GM12878 (cell line): Measurements from ENCODE around the gene KRTAP12-1. TPM values are rescaled to one million over a fixed set of nuclear protein-coding genes. Genes with fewer than 3 reads are reported as not detected.

Experiments used
- CHD1 ChIP-seq: IDR thresholded peaks from 2 replicates; pipeline ENCODE4 v1.6.1; 2012; ENCODE audit warnings: low read depth, low read length, improper control_type of control experiment
- CHD4 ChIP-seq: fragments of 200-600 bp; sonication (generic); IDR thresholded peaks from 2 replicates; pipeline ENCODE4 v1.6.1; 2016; ENCODE audit warnings: mild to moderate bottlenecking
- IRF4 ChIP-seq: IDR thresholded peaks from 2 replicates; pipeline ENCODE4 v1.6.1; 2011; ENCODE audit warnings: low read depth, low read length
- SIN3A ChIP-seq: IDR thresholded peaks from 2 replicates; pipeline ENCODE4 v1.6.1; 2012; ENCODE audit warnings: low read depth, low read length, improper control_type of control experiment
- TARDBP ChIP-seq: IDR thresholded peaks from 2 replicates; pipeline ENCODE4 v1.6.1; 2016; ENCODE audit warnings: borderline replicate concordance
- TCF3 ChIP-seq: IDR thresholded peaks from 2 replicates; pipeline ENCODE4 v1.6.1; 2012; ENCODE audit warnings: low read depth, mild to moderate bottlenecking, low read length, borderline replicate concordance; ENCODE audit not compliant: insufficient read depth
- polyA plus RNA-seq, 11 experiments: library from polyadenylated mRNA; depleted of rRNA in 4 of 11; unstranded in 6 of 11; stranded (reverse) in 5 of 11; fragments of >200 nt; fragmentation: Nextera tagmentation in 4 of 11; fragmentation: Illumina TruSeq in 1 of 11; extraction: Ambion mirVana in 4 of 11; extraction: Trizol in 1 of 11; gene quantifications; 1 replicate in 1 of 11; 2 replicates in 10 of 11; pipeline versions ENCODE4 v1.2.1 to v1.2.3, GENCODE V29; 2011 to 2016; ENCODE audit warnings: inconsistent platforms in 2 of 11, missing spikeins in 2 of 11, low read depth in 1 of 11
- total RNA-seq, 4 experiments: library from RNA; depleted of rRNA in 3 of 4; stranded (reverse); fragments of >200 nt in 3 of 4; fragmentation: Illumina TruSeq in 1 of 4; extraction: Trizol in 1 of 4; gene quantifications; 2 replicates each; pipeline versions ENCODE4 v1.2.1 to v1.2.3, GENCODE V29; 2013 to 2021
- TF ChIP-seq, protein P1 (sequence below): IDR thresholded peaks from 2 replicates; pipeline ENCODE4 v1.6.1; 2011; ENCODE audit warnings: borderline replicate concordance, low read depth, mild to moderate bottlenecking, moderate library complexity, low read length; ENCODE audit not compliant: insufficient read depth, poor library complexity, severe bottlenecking
- TF ChIP-seq, protein P2 (sequence below): fragments of 450-650 bp; conservative IDR thresholded peaks from 2 replicates; pipeline ENCODE4 v1.6.1; 2017; ENCODE audit warnings: mild to moderate bottlenecking, moderate library complexity
- TF ChIP-seq, protein P3 (sequence below): fragments of 450-650 bp; IDR thresholded peaks from 2 replicates; pipeline ENCODE4 v1.6.1; 2017; ENCODE audit warnings: mild to moderate bottlenecking, moderate library complexity

Gene KRTAP12-1
- total and polyA plus RNA-seq, 10 of the 15 experiments (the other 5 are each of a cell fraction or from before 2014, with no cell fraction given): not detected

DNA sequence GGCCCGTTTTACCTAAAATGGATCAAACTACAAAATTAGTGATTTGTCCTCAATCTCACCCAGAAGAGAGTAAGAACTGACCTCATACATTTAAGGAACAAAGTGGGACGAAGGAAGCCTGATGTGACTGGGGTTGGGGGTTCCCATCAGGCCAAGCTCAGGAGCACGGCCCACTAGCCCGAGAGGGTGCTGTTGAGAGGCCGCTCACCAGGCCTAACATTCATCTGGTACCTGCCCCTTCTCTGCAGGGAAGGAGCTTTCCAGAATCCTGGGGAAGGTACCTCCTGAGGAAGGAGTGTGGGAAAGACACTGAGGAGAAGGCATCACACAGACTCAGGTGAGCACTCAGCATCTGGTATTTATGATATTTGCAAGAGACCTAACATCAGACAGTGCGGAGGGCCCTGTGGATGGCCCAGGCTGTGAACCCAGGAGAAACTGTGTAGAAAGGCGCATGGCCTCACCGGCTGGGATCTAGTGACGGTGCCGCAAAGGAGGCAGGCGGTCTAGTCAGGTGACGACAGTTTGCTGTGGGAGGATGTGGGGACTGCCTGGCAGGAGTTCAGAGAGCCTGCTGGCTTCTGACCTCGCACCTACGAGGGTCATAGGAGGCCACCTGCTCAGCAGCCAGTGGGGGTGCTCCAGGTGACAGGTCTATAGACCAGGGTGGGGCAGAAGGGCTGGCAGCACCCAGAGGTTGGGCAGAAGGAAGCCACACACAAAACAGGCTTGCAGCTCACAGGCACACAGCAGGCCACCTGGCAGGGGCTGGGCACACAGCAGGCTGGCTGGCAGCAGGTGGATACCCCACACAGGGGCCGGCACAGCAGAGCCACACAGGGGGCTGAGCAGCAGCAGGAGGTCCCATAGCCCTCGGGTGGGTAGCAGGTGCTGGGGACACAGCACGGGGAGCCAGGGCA lies 28.0 kb downstream of the KRTAP12-1 start (continued):
- TF ChIP-seq, protein P1, sequence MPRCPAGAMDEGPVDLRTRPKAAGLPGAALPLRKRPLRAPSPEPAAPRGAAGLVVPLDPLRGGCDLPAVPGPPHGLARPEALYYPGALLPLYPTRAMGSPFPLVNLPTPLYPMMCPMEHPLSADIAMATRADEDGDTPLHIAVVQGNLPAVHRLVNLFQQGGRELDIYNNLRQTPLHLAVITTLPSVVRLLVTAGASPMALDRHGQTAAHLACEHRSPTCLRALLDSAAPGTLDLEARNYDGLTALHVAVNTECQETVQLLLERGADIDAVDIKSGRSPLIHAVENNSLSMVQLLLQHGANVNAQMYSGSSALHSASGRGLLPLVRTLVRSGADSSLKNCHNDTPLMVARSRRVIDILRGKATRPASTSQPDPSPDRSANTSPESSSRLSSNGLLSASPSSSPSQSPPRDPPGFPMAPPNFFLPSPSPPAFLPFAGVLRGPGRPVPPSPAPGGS: no peak
- TF ChIP-seq TARDBP: no peak
- no peak for TF ChIP-seq CHD1
- TF ChIP-seq SIN3A: no peak
- no peak for TF ChIP-seq CHD4
- TF ChIP-seq, protein P2, sequence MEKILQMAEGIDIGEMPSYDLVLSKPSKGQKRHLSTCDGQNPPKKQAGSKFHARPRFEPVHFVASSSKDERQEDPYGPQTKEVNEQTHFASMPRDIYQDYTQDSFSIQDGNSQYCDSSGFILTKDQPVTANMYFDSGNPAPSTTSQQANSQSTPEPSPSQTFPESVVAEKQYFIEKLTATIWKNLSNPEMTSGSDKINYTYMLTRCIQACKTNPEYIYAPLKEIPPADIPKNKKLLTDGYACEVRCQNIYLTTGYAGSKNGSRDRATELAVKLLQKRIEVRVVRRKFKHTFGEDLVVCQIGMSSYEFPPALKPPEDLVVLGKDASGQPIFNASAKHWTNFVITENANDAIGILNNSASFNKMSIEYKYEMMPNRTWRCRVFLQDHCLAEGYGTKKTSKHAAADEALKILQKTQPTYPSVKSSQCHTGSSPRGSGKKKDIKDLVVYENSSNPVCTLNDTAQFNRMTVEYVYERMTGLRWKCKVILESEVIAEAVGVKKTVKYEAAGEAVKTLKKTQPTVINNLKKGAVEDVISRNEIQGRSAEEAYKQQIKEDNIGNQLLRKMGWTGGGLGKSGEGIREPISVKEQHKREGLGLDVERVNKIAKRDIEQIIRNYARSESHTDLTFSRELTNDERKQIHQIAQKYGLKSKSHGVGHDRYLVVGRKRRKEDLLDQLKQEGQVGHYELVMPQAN: no peak
- no peak for TF ChIP-seq IRF4
- TF ChIP-seq, protein P3, sequence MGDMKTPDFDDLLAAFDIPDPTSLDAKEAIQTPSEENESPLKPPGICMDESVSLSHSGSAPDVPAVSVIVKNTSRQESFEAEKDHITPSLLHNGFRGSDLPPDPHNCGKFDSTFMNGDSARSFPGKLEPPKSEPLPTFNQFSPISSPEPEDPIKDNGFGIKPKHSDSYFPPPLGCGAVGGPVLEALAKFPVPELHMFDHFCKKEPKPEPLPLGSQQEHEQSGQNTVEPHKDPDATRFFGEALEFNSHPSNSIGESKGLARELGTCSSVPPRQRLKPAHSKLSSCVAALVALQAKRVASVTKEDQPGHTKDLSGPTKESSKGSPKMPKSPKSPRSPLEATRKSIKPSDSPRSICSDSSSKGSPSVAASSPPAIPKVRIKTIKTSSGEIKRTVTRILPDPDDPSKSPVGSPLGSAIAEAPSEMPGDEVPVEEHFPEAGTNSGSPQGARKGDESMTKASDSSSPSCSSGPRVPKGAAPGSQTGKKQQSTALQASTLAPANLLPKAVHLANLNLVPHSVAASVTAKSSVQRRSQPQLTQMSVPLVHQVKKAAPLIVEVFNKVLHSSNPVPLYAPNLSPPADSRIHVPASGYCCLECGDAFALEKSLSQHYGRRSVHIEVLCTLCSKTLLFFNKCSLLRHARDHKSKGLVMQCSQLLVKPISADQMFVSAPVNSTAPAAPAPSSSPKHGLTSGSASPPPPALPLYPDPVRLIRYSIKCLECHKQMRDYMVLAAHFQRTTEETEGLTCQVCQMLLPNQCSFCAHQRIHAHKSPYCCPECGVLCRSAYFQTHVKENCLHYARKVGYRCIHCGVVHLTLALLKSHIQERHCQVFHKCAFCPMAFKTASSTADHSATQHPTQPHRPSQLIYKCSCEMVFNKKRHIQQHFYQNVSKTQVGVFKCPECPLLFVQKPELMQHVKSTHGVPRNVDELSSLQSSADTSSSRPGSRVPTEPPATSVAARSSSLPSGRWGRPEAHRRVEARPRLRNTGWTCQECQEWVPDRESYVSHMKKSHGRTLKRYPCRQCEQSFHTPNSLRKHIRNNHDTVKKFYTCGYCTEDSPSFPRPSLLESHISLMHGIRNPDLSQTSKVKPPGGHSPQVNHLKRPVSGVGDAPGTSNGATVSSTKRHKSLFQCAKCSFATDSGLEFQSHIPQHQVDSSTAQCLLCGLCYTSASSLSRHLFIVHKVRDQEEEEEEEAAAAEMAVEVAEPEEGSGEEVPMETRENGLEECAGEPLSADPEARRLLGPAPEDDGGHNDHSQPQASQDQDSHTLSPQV: no peak
- TF ChIP-seq TCF3: no peak
